Stimulated activated CD8-positive, alpha-beta memory T cell treated with anti-CD3 and anti-CD28 coated beads, Interleukin-2, amount 100 ng/mL, for 1 hour (primary cell): ENCODE measurements around the gene SLC22A31.
"Not testable (repeated sequence)": the region's sequence is repeated elsewhere in the genome, so short reads cannot be mapped to it uniquely, and the experiment has no call there.

ENCODE experiments used
- DNase-seq, 2 donors: peaks; one replicate each; pipeline ENCODE4 v3.0.0-alpha.2; 2020; ENCODE audit warnings: low read depth in 2 of 2

SLC22A31 gene

GRCh38 chr16:89200124-89200849 lies at the start of gene SLC22A31:
Gene SLC22A31 (minus strand): TSS chr16:89200537. CDS start chr16:89200501, 36 bp downstream.
- no peak for DNase-seq

DNA sequence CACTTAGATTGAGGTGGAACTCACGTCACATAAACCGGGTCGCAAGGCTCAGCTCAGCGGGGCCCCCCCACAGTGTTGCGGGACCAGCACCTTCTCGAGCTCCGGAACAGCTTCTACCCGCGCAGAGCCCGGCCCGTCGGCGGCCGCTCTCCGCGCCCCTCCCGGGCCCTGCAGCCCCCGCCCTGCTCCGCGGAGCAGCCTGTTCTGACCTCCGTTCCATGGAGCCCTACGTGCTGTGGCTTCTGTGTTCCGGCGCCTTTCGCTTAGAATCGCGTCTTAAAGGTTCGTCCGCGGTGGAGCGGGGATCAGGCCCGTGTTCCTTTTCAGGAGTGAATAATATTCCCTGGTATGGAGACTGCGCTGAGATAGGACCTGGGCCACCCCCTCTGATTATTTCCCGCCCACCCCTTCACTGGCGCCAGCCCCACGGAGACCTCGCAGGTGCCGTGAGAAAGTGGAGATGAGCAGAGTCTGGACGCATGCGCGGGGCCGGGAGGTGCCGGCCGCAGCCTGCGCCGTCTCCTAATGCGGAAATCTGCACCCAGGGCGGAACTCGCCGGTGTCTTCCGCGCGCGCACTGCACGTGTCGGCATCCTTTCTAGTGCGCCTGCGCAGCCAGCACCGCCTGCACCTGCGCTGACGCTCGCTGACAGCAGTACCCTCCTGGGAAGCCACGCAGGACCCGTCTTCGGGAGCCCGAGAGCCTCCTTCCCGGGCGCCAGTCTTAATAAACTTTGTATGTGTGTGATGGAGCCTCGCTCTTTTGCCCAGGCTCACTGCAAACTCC lies 48.1 kb upstream of the SLC22A31 start:
- DNase-seq: no peak

GRCh38 chr16:89247734-89248075 lies 47.4 kb upstream of the SLC22A31 start:
- not testable (repeated sequence) for DNase-seq

GRCh38 chr16:89246903-89247733 lies 46.8 kb upstream of the SLC22A31 start:
- peak; percentile 96 to 97 for DNase-seq

DNA sequence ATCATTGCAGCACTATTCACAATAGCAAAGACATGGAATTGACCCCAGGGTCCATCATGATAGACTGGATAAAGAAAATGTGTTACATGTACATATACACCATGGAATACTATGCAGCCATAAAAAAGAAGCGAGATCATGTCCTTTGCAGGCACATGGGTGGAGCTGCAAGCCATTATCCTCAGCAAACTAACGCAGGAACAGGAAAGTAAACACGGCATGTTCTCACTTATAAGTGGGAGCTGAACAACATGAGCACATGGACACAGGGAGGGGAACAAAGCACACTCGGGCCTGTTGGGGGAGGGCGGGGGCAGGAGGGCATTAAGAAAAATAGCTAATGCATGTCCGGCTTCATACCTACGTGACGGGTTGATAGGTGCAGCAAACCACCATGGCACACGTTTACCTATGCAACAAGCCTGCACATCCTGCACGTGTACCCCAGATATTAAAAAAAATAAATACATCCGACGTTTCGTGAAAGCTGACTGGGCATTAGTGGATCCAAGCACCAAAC lies 46.1 kb upstream of the SLC22A31 start:
- DNase-seq: no peak

DNA sequence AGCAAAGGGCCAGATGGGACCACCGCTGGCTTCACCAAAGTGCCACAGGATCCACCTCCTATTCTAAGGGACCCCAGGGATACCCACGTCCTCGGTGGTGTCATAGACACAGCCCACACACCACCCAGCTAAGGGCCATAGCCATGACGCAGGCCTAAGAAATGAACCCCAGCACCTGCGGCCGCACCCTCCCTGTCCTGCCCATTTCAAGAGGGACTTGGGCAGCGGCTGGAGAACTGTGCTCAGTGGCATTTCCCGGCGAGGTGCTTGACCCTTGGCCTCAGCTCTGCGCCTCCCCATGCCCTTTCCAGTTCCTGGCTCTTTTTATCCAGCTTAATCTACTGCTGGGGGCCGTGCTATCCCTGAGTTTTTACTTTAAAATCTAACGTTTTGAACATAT lies 44.4 kb upstream of the SLC22A31 start:
- DNase-seq: no peak

- not testable (repeated sequence) for DNase-seq
Measured at GRCh38 chr16:89244264-89244663, 43.9 kb upstream of the SLC22A31 start.

GRCh38 chr16:89243664-89244063 lies 43.3 kb upstream of the SLC22A31 start:
- no peak for DNase-seq

GRCh38 chr16:89242795-89243200 lies 42.5 kb upstream of the SLC22A31 start:
- DNase-seq: no peak

- peak; percentile 44 to 57 for DNase-seq
Measured at GRCh38 chr16:89241187-89242007, 41.1 kb upstream of the SLC22A31 start.

- DNase-seq: no peak
Measured at GRCh38 chr16:89237733-89238132, 37.4 kb upstream of the SLC22A31 start.

DNA sequence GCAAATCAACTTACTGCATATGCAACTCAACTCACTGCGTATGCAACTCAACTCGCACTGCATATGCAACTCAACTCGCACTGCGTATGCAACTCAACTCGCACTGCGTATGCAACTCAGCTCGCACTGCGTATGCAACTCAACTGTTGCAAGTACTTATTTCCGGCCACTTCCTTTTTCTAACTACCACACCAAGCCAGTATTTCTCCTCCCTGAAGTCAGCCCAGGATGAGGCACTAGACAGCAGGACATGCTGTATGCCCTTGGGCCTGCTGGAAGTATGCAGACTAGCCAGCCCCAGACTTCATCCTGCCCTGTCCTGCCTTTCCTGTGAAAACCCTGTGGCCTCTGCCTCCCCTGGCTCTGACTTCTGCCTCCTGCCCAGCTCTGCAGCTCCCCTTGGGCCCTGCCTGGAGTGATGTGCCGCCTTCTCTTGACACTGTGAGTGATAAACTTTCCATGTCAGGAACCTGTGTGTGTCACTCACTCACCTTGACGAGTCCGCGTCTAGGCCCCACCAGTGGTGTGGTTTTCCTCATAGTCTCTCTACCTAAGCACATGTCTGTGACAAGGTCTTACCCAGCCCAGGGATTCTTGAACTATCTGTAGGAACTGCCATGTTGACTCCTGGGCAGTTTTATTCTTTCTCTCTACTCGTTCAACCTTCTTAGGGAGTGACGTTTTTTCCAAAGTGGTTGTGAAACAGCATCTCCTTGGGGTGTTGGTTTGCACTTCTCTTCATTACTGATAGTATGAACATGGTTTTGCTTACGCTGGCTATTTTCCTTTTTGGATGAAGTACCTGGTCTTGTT lies 33.5 kb upstream of the SLC22A31 start:
- no peak for DNase-seq

- no peak for DNase-seq
Measured at GRCh38 chr16:89232107-89232506, 31.8 kb upstream of the SLC22A31 start.

DNA sequence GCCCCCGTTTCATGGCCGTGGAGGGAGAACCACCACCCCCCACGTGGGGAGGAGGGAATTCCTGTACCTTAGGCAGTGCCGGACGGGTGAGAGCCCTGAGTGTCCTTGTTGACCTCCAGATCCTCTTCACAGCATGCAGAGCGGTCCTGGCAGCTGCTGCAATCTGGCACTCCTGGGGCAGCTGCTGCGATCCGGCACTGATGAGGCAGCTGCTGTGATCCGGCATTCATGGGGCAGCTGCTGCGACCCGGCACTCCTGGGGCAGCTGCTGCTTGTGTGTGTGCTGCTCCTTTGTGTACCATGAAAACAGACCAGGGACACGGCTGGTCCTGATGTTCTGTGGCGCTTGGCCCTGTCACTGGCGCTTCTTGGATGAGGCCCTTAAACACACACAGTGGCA lies 29.9 kb upstream of the SLC22A31 start:
- DNase-seq: no peak

GRCh38 chr16:89224665-89225064 lies 24.3 kb upstream of the SLC22A31 start:
- DNase-seq: no peak

DNA sequence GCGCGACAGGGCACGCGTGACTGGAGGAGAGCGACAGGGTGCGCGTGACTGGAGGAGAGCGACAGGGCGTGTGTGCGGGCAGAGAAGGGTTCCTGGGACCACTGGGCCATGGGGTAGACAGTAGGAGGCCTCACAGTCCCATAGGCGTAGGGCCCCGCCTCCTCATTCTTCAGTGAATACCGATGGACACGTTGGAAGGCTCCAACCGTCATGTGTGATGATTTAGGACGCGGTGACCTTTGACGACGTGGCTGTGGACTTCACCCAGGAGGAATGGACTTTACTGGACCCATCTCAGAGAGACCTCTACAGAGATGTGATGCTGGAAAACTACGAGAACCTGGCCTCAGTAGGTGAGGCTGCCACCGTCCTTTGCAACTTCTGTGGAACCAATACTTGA lies 22.6 kb upstream of the SLC22A31 start:
- DNase-seq: no peak

DNA sequence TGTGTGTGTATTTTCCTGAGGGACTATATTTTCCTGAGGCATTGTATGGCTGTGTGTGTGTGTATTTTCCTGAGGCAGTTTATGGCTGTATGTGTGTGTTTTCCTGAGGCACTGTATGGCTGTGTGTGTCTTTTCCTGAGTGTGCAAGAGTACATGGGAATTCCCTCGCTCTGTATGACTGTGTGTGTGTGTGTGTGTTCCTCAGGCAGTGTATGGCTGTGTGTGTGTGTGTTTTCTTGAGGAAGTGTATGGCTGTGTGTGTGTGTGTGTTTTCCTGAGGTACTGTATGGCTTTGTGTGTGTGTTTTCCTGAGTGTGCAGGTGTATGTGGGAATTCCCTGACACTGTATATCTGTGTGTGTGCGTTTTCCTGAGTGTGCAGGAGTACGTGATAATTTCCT lies 21.3 kb upstream of the SLC22A31 start:
- no peak for DNase-seq

DNA sequence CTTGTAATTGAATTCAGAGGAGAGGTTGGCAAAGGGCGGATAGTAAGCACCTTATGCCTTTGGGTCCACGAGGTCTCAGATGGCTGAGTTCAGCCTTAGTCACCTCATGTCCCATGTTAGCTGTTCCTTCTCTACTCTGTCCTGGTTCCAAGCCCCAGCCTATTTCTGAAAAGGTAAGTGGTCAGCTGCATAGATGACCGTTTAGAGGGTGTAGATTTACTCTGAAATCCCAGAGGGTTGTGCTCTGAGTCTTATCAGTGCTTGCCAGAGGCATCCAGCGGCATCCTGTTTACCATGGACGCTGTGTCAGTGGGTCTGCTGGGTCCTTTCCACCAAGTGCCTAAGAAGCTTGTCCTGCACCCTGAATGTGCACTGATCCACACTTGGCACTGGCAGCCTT lies 19.0 kb upstream of the SLC22A31 start:
- no peak for DNase-seq

GRCh38 chr16:89217388-89218191 lies 17.3 kb upstream of the SLC22A31 start, which contains the start of gene ZNF778:
Gene ZNF778 (plus strand): TSS chr16:89217703. CDS start chr16:89221128, 3,425 bp downstream.
- peak; percentile 62 to 63 for DNase-seq

- DNase-seq: no peak
Measured at GRCh38 chr16:89217138-89217387, 16.7 kb upstream of the SLC22A31 start.
